Stimulated activated CD8-positive, alpha-beta memory T cell treated with anti-CD3 and anti-CD28 coated beads, Interleukin-7, amount 100 ng/mL, for 48 hours (primary cell): ENCODE measurements around the gene CANT1.

Source experiments
- DNase-seq, 2 donors: peaks; one replicate each; pipeline ENCODE4 v3.0.0-alpha.2; 2020; ENCODE audit warnings: low read depth in 1 of 2; ENCODE audit errors: extremely low read depth in 1 of 2

CANT1 gene

DNA sequence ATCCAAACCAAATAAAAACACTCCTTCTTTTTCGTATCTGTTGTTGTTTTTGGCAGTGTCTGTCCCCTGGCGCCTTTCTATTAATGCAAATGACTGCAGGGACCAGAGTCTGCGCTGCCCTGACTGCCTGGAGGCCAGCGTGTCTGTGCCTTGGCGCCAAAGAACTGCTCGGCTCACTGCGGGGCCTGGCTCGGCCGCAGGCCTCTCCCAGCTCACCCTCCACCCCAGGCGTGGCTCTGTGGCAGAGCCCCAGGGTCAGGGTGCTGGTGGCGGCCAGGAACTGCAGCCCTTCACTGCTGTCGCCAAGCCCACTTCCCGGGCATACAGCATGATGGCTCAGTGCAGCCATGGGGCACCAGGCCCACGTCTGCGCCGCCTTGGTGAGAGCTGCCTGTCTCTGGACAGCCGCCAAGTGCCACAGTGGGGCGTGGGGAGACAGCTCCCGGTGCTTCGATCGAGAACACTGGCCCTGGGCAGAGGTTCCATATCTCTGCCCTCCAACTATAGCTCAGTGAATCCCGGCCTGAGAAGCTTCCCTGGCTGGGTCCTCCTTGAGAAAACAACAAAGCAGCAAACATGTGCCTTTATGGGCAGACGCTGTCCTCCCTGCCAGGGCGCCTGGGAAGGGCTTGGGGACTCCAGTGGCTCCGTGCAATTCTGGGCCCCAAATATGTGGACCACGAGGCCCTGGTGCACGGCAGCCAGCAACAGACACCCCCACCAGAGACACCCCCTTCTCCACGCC is 11.1 kb downstream of the CANT1 start:
- no peak for DNase-seq

DNA sequence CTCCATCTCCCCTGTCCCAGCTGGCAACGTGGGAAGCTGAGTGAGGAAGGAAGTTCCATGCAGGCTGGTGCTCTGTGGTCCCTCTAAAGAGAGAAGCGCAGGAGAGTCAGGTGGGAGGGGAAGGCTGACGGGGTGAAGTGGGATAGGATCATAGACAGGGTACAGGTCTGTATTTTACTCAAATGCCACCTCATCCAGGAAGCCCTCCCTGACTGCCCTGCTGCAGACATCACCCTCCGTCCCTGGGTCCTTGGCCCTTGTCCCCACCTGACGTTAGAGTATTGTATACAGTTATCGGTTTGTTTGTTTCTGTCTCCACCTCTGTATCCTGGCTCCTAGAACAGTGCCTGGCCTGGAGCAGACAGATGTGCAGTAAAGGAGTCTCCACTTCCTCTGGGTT is 11.7 kb downstream of the CANT1 start:
- DNase-seq: no peak

DNA sequence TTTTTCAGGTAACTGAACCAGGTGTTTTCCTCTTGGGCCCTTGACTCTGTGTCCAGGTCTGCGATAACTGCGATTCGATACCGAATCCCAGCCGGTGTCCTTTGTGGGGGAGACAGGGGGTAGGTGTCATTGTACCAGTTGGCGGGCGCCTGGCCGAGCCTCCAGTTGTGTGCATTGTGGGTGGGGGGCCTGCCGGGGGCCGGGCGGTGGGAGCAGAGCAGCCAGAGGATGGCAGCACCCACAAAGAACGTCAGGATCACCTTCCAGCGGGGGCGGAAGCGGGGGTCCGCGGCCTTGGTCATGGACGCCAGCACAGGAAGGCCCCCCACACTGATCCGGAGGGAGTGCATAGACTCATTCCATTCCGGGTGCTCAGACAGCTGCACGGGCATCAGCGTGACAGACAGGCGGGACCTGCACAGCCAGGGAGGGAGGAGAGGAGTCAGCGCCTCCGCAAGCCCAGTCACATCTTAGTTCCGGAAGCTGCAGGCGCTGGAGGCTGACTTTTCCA is 12.3 kb downstream of the CANT1 start:
- DNase-seq: no peak

DNA sequence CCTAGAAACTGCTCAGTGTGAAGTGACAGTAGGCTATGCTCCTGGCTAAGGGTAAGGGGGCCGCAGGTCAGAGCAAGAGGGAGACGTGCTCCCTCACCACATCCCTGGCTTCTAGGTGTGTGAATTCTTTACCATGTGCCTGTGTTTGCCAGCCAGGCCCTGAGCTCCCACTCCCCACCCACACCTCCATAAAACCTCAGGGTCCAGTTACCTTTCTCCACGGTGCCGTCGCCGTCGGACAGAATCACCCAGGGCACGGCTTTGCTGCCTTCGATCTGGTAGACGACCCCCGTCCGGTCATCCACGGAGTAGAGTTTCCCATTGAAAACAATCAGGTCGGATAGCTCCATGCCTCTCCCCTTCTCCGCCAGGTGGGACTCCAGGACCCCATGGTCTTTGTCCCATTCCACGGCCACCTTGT is 12.8 kb downstream of the CANT1 start:
- no peak for DNase-seq

DNA sequence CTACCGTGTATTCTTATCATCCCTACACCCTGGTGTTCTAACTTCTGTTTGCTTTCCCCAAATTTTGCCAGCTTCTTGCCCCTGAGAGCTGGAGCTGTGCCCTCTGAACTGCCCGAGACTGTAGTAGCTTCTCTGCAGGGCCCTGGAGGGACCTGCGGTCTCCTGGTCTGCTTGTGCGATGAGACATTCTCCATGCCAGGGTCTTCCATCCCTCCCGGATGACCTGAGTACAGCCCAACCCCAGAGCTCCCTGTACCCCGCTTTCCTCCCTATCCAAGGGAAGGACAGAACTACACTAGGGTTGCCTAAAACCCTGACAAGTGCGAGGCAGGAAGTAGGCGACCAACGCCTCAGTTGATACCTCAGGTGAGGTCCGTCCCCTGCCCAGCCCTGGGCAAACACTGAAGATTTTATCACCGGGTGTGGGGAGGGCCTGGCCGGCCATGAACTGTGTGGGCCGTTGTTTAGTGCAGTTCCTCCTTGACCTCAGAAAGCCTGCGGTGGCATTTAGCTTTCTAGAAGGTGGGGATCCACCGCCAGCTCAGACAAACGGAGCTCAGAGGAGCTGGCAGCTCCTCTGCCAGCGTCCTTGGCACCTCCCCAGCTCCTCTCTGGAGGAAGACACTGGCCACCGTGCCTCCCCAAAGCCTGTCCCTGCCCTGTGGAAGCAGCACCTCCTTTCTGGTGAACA is 13.7 kb downstream of the CANT1 start:
- DNase-seq: no peak

DNA sequence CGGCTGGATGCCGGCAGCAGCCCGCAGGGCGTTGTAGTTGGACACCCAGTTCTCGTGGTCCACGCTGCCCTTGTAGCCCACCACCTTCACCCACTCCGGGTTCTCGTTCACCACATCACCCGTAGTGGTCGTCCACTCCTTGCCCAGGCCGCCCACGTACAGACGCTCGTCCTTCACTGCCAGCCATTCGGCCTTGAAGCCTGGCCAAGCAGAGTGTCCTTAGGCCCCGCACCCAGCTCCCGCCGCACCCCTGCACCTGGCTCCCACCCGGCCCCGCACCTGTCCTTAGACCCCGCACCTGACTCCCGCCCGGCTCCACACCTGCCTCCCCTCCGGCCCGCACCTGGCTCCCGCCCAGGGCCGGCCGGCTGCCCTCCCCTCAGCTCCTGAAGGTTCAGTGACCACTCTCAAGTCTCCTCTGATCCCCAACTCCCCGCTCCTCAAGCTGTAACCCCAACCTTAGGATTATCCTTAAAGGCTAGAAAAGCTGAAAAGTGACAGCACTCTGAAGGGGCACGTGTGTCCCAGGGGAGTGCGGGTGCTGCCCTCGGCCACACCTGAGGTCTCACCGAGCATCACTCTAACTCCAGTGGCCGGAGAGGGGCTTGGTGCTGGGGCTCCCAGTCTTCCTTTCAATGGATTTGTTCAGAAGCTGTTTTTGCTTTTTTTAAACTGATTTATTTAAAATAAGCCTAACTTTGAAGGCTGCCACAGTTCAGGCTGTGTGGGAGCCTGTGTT is 14.4 kb downstream of the CANT1 start:
- DNase-seq: no peak

DNA sequence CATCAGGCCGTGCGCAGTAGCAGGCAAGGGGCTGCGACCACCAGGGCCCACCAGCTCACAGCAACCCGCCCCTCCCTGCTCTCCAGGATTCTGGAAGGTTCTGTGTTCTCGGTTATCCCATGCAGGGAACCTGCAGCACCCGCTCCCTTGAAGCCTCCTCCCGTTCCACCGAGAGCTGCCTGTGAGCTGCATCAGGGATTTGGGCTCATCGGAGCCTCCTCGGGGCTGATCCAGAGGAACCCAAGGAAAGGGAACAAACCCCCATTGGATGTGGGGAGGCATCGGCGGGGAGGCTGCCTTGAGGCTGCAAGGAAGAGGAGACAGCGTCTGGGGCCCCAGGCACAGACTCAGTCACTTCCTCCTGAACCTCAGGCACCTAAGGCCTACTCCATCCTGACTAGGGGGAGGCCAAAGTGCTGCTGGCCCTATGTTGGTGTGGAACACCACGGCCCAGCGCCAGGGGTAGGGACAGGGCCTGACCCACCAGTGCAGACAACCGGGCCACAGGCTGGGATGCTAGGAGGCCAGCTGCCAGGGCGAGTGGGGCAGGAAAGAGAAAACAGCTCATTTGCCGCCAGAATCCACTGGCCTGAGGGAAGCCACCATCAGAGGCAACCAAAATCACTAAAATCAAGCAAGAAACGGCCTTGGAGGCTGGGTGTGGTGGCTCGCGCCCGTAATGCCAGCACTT is 15.4 kb downstream of the CANT1 start:
- DNase-seq: no peak

DNA sequence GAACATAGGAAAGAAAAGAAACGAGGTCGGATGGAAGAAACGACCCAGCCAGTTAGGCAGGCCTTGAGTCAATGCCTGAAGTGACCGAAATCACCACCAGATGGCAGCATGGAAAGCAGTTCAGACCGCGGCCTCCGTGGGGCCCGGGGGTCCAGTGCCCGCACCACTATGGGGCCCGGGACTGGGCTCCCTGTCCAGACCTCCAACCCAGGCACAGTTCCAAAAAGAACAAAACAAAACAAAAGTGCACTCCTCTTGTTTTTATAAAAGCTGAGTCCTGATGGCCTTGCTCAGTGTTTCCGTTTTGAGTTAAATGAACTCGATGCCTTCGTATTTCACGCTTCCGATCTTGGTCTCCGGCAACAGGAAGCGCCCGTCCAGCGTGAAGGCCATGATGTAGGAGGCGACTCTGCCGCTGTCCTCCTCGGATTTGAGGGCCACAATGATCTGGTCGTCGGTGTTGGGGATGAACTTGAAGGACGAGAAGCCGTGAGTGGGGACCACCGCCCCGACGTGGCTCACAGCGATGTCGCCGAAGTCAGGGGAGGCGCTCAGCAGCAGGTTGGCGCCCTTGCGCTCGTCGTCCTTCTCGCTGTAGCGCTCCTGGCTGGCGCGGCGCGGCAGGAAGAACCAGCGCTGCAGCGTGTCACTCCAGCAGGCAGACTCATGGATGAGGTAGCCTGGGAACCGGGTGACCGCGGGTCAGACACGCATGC is 16.2 kb downstream of the CANT1 start:
- peak in 1 of 2 donors; percentile 20 for DNase-seq

DNA sequence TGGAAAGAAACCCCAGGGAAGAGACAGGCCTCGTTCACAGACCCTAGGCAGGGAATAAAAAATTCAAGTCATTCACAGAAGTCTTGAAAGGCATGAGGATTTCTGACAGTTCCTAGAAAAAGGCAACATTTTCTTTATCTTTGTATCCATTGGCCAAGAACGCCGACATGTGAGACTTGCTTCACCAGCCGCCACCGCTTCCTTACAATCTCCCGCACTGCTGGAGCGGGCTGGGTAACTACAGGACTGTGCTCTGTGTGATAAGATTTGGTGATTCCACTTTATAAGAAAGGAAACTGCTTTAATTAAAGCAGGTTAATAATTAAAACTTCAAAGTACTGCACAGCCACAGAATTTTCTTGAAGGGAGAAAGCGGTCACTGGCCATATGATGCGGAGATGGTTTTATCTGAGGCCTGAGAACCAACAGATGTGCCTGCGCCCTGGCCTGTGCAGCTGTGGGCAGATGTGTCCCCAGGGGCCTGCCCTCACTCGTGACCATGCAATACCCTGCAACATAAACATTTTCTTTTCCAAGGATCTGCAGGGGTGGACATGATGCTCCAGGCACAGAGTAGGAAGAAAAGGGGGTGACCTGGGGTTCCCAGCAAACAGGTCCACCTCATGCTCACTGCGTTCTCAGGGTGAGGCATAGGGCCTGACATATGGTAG is 16.9 kb downstream of the CANT1 start:
- no peak for DNase-seq

DNA sequence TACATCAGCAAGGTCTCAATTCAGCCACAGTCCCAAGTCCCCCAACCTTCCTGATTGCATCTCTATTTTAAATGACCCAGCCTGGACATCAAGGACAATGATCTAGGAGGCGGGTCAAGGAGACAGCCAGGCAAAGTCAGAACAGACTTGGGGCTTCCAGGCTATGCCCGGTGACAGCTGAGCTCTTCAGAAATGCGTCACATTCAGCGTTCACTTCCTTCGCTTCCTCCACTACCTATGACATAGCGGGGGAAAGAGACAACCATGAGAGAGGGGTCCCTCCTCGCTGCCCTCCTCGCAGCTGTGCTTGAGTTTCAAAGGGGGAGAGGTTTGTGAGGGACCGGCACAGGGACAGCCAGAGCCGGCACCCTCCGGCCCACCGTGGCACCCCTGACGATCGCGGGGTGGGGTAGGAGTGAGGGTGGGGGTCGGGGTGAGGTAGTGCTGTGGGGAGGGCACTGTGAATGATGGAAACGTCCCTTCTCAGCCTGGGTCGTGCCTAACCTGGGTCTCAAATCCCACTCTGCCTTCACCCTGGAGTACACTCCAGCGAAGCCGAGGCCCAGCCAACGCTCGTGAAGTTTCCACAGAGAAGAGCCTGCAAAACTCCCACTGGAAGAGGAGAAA is 17.5 kb downstream of the CANT1 start:
- no peak for DNase-seq

DNA sequence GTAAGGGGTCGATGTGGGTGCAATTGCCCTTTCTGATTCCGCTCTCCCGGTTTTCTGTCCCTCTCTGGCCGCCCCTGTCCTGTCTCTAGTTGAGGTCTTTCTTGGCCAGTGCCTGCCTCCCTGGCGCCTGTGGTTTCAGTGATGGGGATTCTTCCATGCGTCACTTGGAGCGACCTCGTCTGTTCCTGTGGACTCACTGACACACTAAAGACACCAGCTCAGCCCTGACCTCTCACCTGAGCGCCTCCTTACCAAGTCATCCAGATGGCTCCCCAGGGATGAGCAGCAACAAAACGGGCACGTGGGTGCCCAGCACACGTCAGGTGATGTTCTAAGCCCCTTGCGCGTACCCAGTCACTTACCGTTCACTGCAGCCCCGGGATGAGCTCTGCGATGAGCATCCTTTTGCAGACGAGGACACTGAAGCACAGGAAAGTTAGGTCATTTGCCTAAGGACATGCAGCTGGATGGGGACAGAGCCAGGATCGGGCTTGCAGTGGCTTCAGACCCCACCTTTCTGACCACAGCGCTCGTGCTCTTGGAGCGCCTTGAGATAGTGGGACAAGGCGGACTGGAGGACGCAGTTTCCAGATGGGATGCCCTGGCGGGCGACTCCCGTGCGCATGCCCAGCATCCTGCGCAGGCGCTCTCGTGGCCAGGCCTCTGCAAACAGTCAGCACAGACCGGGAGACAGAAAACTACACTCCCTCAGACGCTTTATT is 18.4 kb downstream of the CANT1 start:
- DNase-seq: no peak

DNA sequence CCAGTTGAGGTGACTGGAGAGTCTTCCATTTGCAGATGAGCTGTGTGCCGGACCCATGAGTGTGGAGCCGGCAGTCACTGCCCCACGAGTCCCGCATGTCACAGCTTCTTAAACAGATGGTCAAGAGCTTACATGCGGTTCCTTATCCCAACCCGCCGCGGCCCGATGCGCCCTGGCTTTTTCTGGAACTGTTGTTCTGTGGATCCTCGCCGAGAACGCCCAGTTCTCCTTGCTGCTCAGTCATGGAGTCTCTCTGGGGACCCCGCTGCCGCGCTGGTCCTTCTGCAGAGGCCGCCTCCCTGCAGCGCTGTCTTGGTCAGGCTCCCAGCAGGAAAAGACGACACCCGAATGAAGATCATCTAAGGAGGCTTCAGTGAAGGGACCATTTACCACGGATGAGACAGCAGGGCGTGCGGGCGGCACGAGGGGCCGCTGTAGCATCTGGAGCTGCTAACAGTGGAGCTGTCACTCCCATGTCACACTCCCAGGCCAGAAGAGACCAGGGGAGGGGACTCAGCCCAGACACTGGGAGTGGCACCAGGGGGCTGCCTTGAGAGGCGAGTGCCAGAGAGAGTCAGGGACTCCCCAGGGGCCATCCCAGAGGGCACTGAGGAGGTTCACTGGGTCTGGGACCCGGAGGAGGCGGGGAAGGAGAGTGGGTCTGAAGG is 19.1 kb downstream of the CANT1 start:
- no peak for DNase-seq

DNA sequence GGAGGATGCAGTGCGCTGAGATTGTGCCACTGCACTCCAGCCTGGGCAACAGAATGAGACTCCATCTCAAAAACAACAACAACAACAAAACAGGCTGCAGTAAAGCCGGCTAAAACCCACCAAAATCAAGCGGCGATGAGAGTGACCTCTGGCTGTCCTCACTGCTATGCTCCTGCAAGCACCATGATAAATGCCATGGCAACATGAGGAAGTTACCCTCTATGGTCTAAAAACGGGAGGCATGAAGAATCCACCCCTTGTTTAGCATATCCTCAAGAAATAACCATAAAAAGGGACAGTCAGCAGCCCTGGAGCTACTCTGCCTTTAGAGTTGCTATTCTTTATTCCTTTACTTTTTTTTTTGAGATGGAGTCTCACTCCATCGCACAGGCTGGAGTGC is 21.4 kb downstream of the CANT1 start:
- DNase-seq: no peak

DNA sequence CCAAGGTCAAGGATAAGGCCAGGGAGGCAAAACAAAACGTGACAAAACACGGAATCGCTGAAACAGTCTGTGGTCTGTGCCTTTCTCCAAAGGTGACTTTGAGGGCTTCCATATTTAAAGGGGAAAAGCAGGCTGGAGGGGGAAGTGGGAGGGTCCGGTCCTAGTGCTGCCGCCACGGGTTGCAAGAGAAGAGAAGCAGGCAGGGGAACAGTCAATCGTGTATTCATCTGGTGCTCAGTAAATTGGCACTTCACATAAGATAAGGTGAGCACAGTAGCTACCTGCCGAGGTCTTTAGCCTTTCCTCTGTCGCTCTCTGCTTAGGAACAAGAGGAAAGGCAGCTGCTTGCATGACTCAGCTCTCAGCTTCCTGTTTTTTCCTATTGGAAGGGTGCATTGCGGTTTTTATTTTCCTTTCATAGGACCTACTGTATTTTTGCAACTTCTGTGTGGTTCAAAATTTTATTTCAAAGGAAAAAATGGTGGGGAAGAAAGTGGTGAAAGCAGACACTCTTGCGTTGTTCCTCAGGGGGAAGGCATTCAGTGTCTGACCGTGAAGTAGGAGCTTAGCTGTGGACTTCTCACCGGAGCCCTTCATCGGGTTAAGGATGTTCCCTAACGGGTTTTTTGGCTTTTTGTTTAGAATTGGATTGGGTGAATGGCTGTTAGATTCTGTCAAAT is 22.8 kb downstream of the CANT1 start:
- no peak for DNase-seq

DNA sequence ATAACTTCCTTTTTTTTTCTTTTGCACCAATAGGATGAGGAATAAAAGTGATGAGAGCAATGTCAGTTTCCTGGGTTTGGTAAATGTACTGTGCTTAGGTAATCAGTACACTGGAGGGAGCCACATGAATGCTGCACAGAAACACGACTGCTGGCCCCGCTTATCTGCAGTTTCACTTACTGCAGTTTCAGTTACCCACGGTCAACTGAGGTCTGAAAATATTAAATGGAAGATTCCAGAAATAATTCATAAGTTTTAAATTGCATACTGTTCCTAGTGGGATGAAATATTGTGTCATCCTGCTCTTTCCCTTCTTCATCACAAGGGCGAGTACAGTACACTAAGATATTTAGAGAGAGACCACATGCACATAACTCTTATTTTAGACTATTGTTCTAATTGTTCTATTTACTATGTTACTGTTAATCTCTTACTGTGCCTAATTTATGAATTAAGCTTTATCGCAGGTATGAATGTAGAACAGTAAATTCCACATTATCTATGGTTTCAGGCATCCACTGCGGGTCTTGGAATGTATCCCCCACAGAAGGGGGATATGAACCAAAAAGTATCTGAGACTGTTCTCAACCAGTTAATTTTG is 23.4 kb downstream of the CANT1 start:
- DNase-seq: no peak

DNA sequence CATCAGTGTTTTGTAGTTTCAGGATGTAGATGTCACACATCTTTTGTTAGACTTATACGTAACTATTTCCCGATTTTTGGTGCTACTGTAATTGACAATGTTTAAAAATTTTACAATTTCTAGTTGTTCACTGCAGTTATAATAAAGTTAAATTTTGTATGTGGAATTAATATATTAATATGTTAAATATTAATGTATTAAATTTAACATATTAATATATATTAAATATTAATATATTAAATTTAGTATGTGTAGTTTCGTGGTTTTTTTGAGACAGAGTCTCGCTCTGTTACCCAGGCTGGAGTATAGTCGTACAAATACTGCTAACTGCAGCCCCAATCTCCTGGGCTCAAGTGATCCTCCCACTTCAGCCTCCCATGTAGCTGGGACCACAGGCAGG is 24.2 kb downstream of the CANT1 start:
- DNase-seq: no peak
